Breast epithelium (tissue), 3 donors: Measurements from ENCODE around the gene TCERG1L.

ENCODE experiments used
- CTCF ChIP-seq, 3 donors: fragments of 450-650 bp; IDR thresholded peaks; one replicate each; pipeline ENCODE4 v1.5.1; 2016 to 2017; ENCODE audit warnings: antibody characterized with exemption in 3 of 3, mild to moderate bottlenecking in 3 of 3, moderate library complexity in 3 of 3
- POLR2A ChIP-seq: fragments of 450-650 bp; IDR thresholded peaks from one replicate; pipeline ENCODE4 v1.6.1; 2016; ENCODE audit warnings: antibody characterized with exemption, mild to moderate bottlenecking, moderate library complexity

GRCh38 chr10:131344747-131345146 lies 33.2 kb upstream of the TCERG1L start:
- TF ChIP-seq CTCF (IDR thresholded peaks at IDR 0.05) (no peak), POLR2A (no peak)
